ENCODE measurements around the gene NUMB. TPM values are rescaled to one million over a fixed set of nuclear protein-coding genes. Genes with fewer than 3 reads are reported as not detected.

NUMB gene
- total RNA-seq, 2 experiments from 2014 or later: 27.9 to 31.5 TPM

DNA sequence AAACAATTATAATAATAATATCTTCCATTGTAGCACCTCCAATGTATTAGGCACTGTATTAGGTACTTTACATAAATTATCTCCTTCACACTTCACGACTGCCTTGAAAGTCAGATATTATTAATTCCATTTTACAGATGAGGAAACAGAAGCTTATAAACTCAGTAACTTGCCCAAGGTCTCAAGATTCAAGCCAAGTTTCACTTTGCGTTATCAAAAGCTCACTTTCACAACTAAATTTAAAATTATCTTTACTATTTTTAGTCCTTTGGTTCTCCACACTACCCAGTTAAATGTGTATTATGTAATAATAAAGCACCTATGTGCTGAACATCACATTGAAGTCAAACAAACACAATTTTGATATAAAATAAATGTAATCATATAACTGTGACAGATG, 55.8 kb downstream of the NUMB start:
- H3K27me3 ChIP-seq (ENCODE audit: control insufficient read depth in 1 of 2, insufficient read depth in 2 of 2, low read length in 2 of 2): no peaks in the 10 kb centered on the region
- H3K9me3 ChIP-seq (ENCODE audit: control insufficient read depth in 1 of 2, insufficient read depth in 1 of 2, low read length in 2 of 2): peaks cover 0 to 3% of the 10 kb centered on the region in 2 experiments
- no peak for ATAC-seq (ENCODE audit: poor library complexity)
- Mint-ChIP-seq H3K27ac (no peak overlapping the region), H3K9me3 (no peaks in the 10 kb centered on the region), H3K36me3 (ENCODE audit: low read depth) (peaks cover 40% of the 10 kb centered on the region), H3K4me3 (no peak overlapping the region), H3K27me3 (no peaks in the 10 kb centered on the region), H3K4me1 (ENCODE audit: low read depth) (peaks cover 9% of the 10 kb centered on the region)
- H3K36me3 ChIP-seq (ENCODE audit: insufficient read depth, low read length): no peaks in the 10 kb centered on the region
- H3K4me1 ChIP-seq (ENCODE audit: insufficient read depth, low read length): no peaks in the 10 kb centered on the region
- no peak overlapping the region for H3K27ac ChIP-seq (ENCODE audit: low read depth in 1 of 2, low read length in 2 of 2)
- no peak overlapping the region for H3K4me3 ChIP-seq (ENCODE audit: low read length)
- no peak for DNase-seq
- no peak for TF ChIP-seq CTCF (IDR thresholded peaks at IDR 0.05)
- ChIA-PET CTCF (no interaction called here), POLR2A (no interaction called here)
- intact Hi-C loops (cut with DNase I, micrococcal nuclease): no loop called here

DNA sequence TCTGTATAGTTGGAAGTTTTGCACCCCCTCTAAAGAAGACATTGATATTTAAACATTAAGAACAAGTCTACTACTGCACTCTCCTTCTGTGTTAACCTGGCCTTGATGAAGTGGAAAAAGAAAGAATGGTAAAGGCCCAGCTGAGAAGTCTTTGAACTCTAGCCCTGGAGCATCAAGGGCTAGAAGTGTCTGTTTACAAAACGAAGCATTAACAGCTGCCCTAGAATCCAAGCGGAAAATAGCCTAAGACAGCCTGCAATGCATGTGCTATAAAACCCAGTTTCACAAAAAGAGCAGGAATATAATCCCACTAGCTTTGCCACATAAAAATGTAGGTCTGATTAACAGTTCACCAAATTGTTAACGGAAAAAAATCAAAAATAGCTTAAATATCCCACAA, 60.5 kb downstream of the NUMB start:
- no peak for TF ChIP-seq CTCF (IDR thresholded peaks at IDR 0.05)
- CTCF ChIA-PET: interaction anchor here (1.5 kb wide), 1 partner anchor 103 kb away, joined by 4 read pairs; no protein-coding TSS in a partner anchor
- no peaks in the 10 kb centered on the region for H3K27me3 ChIP-seq (ENCODE audit: control insufficient read depth in 1 of 2, insufficient read depth in 2 of 2, low read length in 2 of 2)
- Mint-ChIP-seq H3K36me3 (ENCODE audit: low read depth) (peaks cover 22% of the 10 kb centered on the region), H3K4me3 (no peak overlapping the region), H3K27me3 (no peaks in the 10 kb centered on the region), H3K27ac (no peak overlapping the region), H3K4me1 (ENCODE audit: low read depth) (peaks cover 18% of the 10 kb centered on the region), H3K9me3 (no peaks in the 10 kb centered on the region)
- H3K4me1 ChIP-seq (ENCODE audit: insufficient read depth, low read length): no peaks in the 10 kb centered on the region
- ATAC-seq (ENCODE audit: poor library complexity) (no peak), DNase-seq (no peak)
- no peaks in the 10 kb centered on the region for H3K36me3 ChIP-seq (ENCODE audit: insufficient read depth, low read length)
- H3K9me3 ChIP-seq (ENCODE audit: control insufficient read depth in 1 of 2, insufficient read depth in 1 of 2, low read length in 2 of 2): no peaks in the 10 kb centered on the region
- no peak overlapping the region for H3K4me3 ChIP-seq (ENCODE audit: low read length)
- no peak overlapping the region for H3K27ac ChIP-seq (ENCODE audit: low read depth in 1 of 2, low read length in 2 of 2)
- intact Hi-C loops (cut with DNase I, micrococcal nuclease): no loop called here
- POLR2A ChIA-PET: no interaction called here

- ATAC-seq (ENCODE audit: poor library complexity): no peak
- Histone ChIP-seq H3K4me3 (ENCODE audit: low read length) (no peak overlapping the region), H3K36me3 (ENCODE audit: insufficient read depth, low read length) (no peaks in the 10 kb centered on the region), H3K4me1 (ENCODE audit: insufficient read depth, low read length) (no peaks in the 10 kb centered on the region), H3K9me3 (ENCODE audit: control insufficient read depth in 1 of 2, insufficient read depth in 1 of 2, low read length in 2 of 2) (no peaks in the 10 kb centered on the region), H3K27me3 (ENCODE audit: control insufficient read depth in 1 of 2, insufficient read depth in 2 of 2, low read length in 2 of 2) (no peaks in the 10 kb centered on the region), H3K27ac (ENCODE audit: low read depth in 1 of 2, low read length in 2 of 2) (no peak overlapping the region)
- no peaks in the 10 kb centered on the region for H3K27me3 Mint-ChIP-seq
- peaks cover 22% of the 10 kb centered on the region for H3K4me1 Mint-ChIP-seq (ENCODE audit: low read depth)
- peaks cover 21% of the 10 kb centered on the region for H3K36me3 Mint-ChIP-seq (ENCODE audit: low read depth)
- no peak overlapping the region for H3K4me3 Mint-ChIP-seq
- ChIA-PET POLR2A (no interaction called here), CTCF (no interaction called here)
- H3K27ac Mint-ChIP-seq: no peak overlapping the region
- no peaks in the 10 kb centered on the region for H3K9me3 Mint-ChIP-seq
- no peak for DNase-seq
- no peak for TF ChIP-seq CTCF (IDR thresholded peaks at IDR 0.05)
- intact Hi-C loops (cut with DNase I, micrococcal nuclease): no loop called here
These were observed 64.0 kb downstream of the NUMB start for GRCh38 chr14:73394317-73394716.

Data from CD4-positive, alpha-beta T cell (primary cell).